B cell (primary cell): Measurements from ENCODE around the gene PFKP. TPM values are rescaled to one million over a fixed set of nuclear protein-coding genes. Genes with fewer than 3 reads are reported as not detected.

Experiments used
- ATAC-seq: fragments of 200-7000 bp; cut with Tn5 transposase; one replicate; pipeline ENCODE4 v1.10.0; 2021; ENCODE audit warnings: low read depth, mild to moderate bottlenecking, moderate number of reproducible peaks, moderate library complexity
- CTCF ChIA-PET: fragments of 350-600 bp; sonication (Branson Sonifier 250); formaldehyde crosslinking; loops from one replicate; lab custom pipeline; 2021; ENCODE audit warnings: antibody characterized with exemption, inconsistent platforms; lab: Charles Lee
- POLR2A ChIA-PET: fragments of 350-600 bp; sonication (Branson Sonifier 250); formaldehyde crosslinking; loops from one replicate; lab custom pipeline; 2021; ENCODE audit warnings: antibody characterized with exemption; lab: Charles Lee
- DNase-seq: peaks from one replicate; pipeline ENCODE4 v3.0.0; 2013
- H2AFZ ChIP-seq: 2 replicates; pipeline ENCODE4 v1.6.1; 2012; ENCODE audit warnings: mild to moderate bottlenecking, low read depth, low read length; ENCODE audit not compliant: insufficient read depth, poor library complexity, severe bottlenecking
- H3K27ac ChIP-seq, 2 donors: 1 replicate in 1 of 2; 2 replicates in 1 of 2; pipeline ENCODE4 v1.5.1; 2012 to 2013; ENCODE audit warnings: low read length in 2 of 2, mild to moderate bottlenecking in 2 of 2, moderate library complexity in 1 of 2
- H3K27me3 ChIP-seq, 4 experiments: fragments of 200-600 bp in 1 of 4; sonication (generic) in 1 of 4; replicated peaks in 1 of 4; 1 replicate in 2 of 4; 2 replicates in 2 of 4; pipeline versions ENCODE4 v1.6.1 to v1.7.0; 2013 to 2016; ENCODE audit warnings: low read length in 3 of 4, mild to moderate bottlenecking in 2 of 4, mixed read lengths in 1 of 4, moderate library complexity in 1 of 4; ENCODE audit not compliant: insufficient read depth in 4 of 4, control insufficient read depth in 3 of 4; ENCODE audit errors: control extremely low read depth in 1 of 4
- H3K36me3 ChIP-seq, 2 experiments: replicated peaks in 1 of 2; 1 replicate in 1 of 2; 2 replicates in 1 of 2; pipeline versions ENCODE4 v1.6.1 to v1.7.1; 2013; ENCODE audit warnings: low read length in 1 of 2; ENCODE audit not compliant: insufficient read depth in 2 of 2, control insufficient read depth in 1 of 2; ENCODE audit errors: control extremely low read depth in 1 of 2, extremely low read depth in 1 of 2
- H3K4me1 ChIP-seq, 2 donors: fragments of 200-600 bp in 1 of 2; sonication (generic) in 1 of 2; 1 replicate in 1 of 2; 2 replicates in 1 of 2; pipeline versions ENCODE4 v1.5.1 to v1.6.1; 2013 to 2017; ENCODE audit warnings: low read length in 2 of 2; ENCODE audit not compliant: control insufficient read depth in 2 of 2, insufficient read depth in 2 of 2
- H3K4me2 ChIP-seq: replicated peaks from 2 replicates; pipeline ENCODE3; 2012; ENCODE audit warnings: mild to moderate bottlenecking, low read depth, low read length; ENCODE audit not compliant: poor library complexity, severe bottlenecking
- H3K4me3 ChIP-seq, 5 experiments: fragments of 200-600 bp in 1 of 5; sonication (generic) in 1 of 5; 1 replicate in 3 of 5; 2 replicates in 2 of 5; pipeline versions ENCODE4 v1.5.1 to v1.7.0; 2011 to 2016; ENCODE audit warnings: low read length in 4 of 5, mild to moderate bottlenecking in 4 of 5, low read depth in 2 of 5, control low read depth in 1 of 5, moderate library complexity in 1 of 5; ENCODE audit not compliant: insufficient read depth in 1 of 5; ENCODE audit errors: control extremely low read depth in 1 of 5, extremely low read depth in 1 of 5
- H3K79me2 ChIP-seq: fragments of 200-600 bp; sonication (generic); one replicate; pipeline ENCODE4 v1.6.0; 2016; ENCODE audit warnings: low read length; ENCODE audit not compliant: control insufficient read depth, insufficient read depth
- H3K9ac ChIP-seq: fragments of 200-600 bp; sonication (generic); 2 replicates; pipeline ENCODE4 v1.6.1; 2017; ENCODE audit warnings: mild to moderate bottlenecking, low read length, moderate library complexity
- H3K9me3 ChIP-seq, 3 donors: one replicate each; pipeline versions ENCODE4 v1.6.1 to v1.7.1; 2013; ENCODE audit warnings: low read length in 2 of 3; ENCODE audit not compliant: control insufficient read depth in 2 of 3, insufficient read depth in 1 of 3; ENCODE audit errors: control extremely low read depth in 1 of 3
- H4K20me1 ChIP-seq: 2 replicates; pipeline ENCODE4 v1.6.0; 2012; ENCODE audit warnings: mild to moderate bottlenecking, low read length; ENCODE audit not compliant: insufficient read depth, control insufficient read depth, poor library complexity, severe bottlenecking
- H3K27ac Mint-ChIP-seq: one replicate; pipeline ENCODE4 v1.8.0; 2021; ENCODE audit warnings: mixed read lengths
- H3K27me3 Mint-ChIP-seq: one replicate; pipeline ENCODE4 v1.8.0; 2021; ENCODE audit warnings: mixed read lengths
- H3K4me1 Mint-ChIP-seq: one replicate; pipeline ENCODE4 v1.8.0; 2021; ENCODE audit warnings: mixed read lengths
- H3K4me3 Mint-ChIP-seq: one replicate; pipeline ENCODE4 v1.8.0; 2021; ENCODE audit warnings: mixed read lengths
- H3K9me3 Mint-ChIP-seq: one replicate; pipeline ENCODE4 v1.8.0; 2022; ENCODE audit warnings: mixed read lengths; ENCODE audit not compliant: insufficient read depth
- CTCF ChIP-seq: fragments of 200-600 bp; IDR thresholded peaks from one replicate; pipeline ENCODE4 v1.8.0; 2022; ENCODE audit warnings: antibody characterized with exemption, mild to moderate bottlenecking
- EZH2 ChIP-seq: IDR thresholded peaks from 2 replicates; pipeline ENCODE4 v1.6.1; 2012; ENCODE audit warnings: borderline replicate concordance, low read depth, mild to moderate bottlenecking, moderate library complexity, low read length; ENCODE audit not compliant: insufficient read depth, poor library complexity, severe bottlenecking
- WGBS: methylation state at CpG from one replicate; pipeline ENCODE4 v1.1.5; 2013; ENCODE audit warnings: missing lambda C conversion rate; ENCODE audit not compliant: insufficient coverage; 5-methylcytosine and 5-hydroxymethylcytosine counted together
- intact Hi-C: fragments of 100-400 bp; cut with micrococcal nuclease; formaldehyde crosslinking; loops from one replicate; pipeline ENCODE4 v1.10.0; 2022
- polyA plus RNA-seq: library from polyadenylated mRNA; depleted of rRNA; stranded (reverse); fragments of >200 nt; gene quantifications from 2 replicates; pipeline ENCODE4 v1.2.3, GENCODE V29; 2012
- total RNA-seq, 2 donors: library from RNA; stranded (reverse); fragments of 120-200 nt in 1 of 2; gene quantifications; 1 replicate in 1 of 2; 2 replicates in 1 of 2; pipeline versions ENCODE4 v1.2.3 to v1.2.4, GENCODE V29; 2013 to 2022

The PFKP gene
- total and polyA plus RNA-seq, 2 donors (not counting 1 experiment from before 2014, with no cell fraction given): 41.4 to 54.3 TPM

- Histone ChIP-seq H3K4me2 (no peak overlapping the region), H3K9me3 (peaks cover 0 to 3% (median 0%) of the 10 kb centered on the region in 3 donors), H3K4me3 (no peak overlapping the region), H3K4me1 (peaks cover 0 to under 1% of the 10 kb centered on the region in 2 donors), H2AFZ (no peak overlapping the region), H3K27ac (no peak overlapping the region), H3K27me3 (no peaks in the 10 kb centered on the region), H3K79me2 (no peaks in the 10 kb centered on the region), H4K20me1 (no peaks in the 10 kb centered on the region), H3K9ac (no peak overlapping the region), H3K36me3 (no peaks in the 10 kb centered on the region)
- Mint-ChIP-seq H3K9me3 (no peaks in the 10 kb centered on the region), H3K4me3 (no peak overlapping the region), H3K4me1 (peaks cover 2% of the 10 kb centered on the region), H3K27me3 (peaks cover 12% of the 10 kb centered on the region), H3K27ac (no peak overlapping the region)
- ATAC-seq (no peak), DNase-seq (no peak)
- 96% methylated on average over 4 of the region's 11 CpGs for WGBS
- POLR2A ChIA-PET: no interaction called here
- CTCF ChIA-PET: no interaction called here
- intact Hi-C loops: no loop called here
- TF ChIP-seq EZH2: no peak
Observed at GRCh38 chr10:3028441-3028840, 38.9 kb upstream of the PFKP start.

GRCh38 chr10:3030765-3031164 is 36.6 kb upstream of the PFKP start:
- Mint-ChIP-seq H3K27me3 (peaks cover 12% of the 10 kb centered on the region), H3K9me3 (no peaks in the 10 kb centered on the region), H3K27ac (no peak overlapping the region), H3K4me3 (no peak overlapping the region), H3K4me1 (peaks cover 23% of the 10 kb centered on the region)
- no peak overlapping the region for H3K4me2 ChIP-seq
- H4K20me1 ChIP-seq: no peaks in the 10 kb centered on the region
- peaks cover 0 to 3% (median 0%) of the 10 kb centered on the region in 3 donors for H3K9me3 ChIP-seq
- TF ChIP-seq EZH2 (no peak), CTCF (no peak)
- CTCF ChIA-PET: interaction anchor here (1.7 kb wide), 1 partner anchor 12 kb away, joined by 8 read pairs; no protein-coding TSS in a partner anchor
- no peak overlapping the region for H2AFZ ChIP-seq
- no peak overlapping the region for H3K27ac ChIP-seq
- intact Hi-C loops: loop anchor here (10.0 kb wide), 1 partner anchor 46 kb away; no protein-coding TSS in a partner anchor
- no peaks in the 10 kb centered on the region for H3K79me2 ChIP-seq
- POLR2A ChIA-PET: interaction anchor here (0.6 kb wide), 1 partner anchor 13 kb away, joined by 6 read pairs; no protein-coding TSS in a partner anchor
- H3K27me3 ChIP-seq: no peaks in the 10 kb centered on the region
- ATAC-seq: no peak
- no peak overlapping the region for H3K4me3 ChIP-seq
- DNase-seq: no peak
- no peaks in the 10 kb centered on the region for H3K36me3 ChIP-seq
- H3K4me1 ChIP-seq: peaks cover 19 to 23% of the 10 kb centered on the region in 2 donors
- H3K9ac ChIP-seq: no peak overlapping the region
- no CpG with 5 or more reads among the region's 5 CpGs for WGBS
